Measurements from ENCODE around the gene SENP5. TPM values are rescaled to one million over a fixed set of nuclear protein-coding genes. Genes with fewer than 3 reads are reported as not detected.
"Not testable (repeated sequence)": the region's sequence is repeated elsewhere in the genome, so short reads cannot be mapped to it uniquely, and the experiment has no call there.

The SENP5 gene
- polyA plus RNA-seq, 1 donor = 24.0 TPM

DNA sequence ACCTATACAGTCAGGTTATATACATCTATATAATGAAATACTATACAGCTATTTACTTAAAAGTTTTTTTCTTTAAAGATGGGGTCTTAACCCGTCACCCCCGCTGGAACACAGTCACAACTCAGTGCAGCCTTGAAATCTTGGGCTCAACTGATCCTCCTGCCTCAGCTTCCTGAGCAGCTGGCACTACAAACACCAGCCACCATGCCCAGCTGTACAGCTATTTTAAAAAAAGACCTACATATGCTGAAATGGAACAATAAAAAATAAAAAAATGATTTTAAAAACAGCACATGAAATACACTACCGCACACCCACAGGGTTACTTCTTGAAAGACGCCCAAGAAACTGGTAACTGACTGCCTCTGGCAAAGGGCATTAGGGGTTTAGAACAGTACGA, 70.9 kb downstream of the SENP5 start:
- Histone ChIP-seq H3K27me3 (ENCODE audit: control insufficient read depth, insufficient read depth, low read length) (no peaks in the 10 kb centered on the region), H3K27ac (ENCODE audit: low read length) (no peak overlapping the region), H3K36me3 (ENCODE audit: control insufficient read depth, insufficient read depth, low read length) (peaks cover 48% of the 10 kb centered on the region), H3K9me3 (ENCODE audit: control insufficient read depth, low read depth, low read length) (no peaks in the 10 kb centered on the region), H3K4me3 (ENCODE audit: low read length) (no peak overlapping the region), H3K4me1 (ENCODE audit: control insufficient read depth, insufficient read depth, low read length) (peaks cover 17% of the 10 kb centered on the region)
- DNase-seq = no peak
- 100% methylated on average over 3 of the region's 5 CpGs for WGBS (ENCODE audit: insufficient coverage, low lambda C conversion rate)

- WGBS (ENCODE audit: insufficient coverage, low lambda C conversion rate) = no CpG with 5 or more reads among the region's 31 CpGs
- Histone ChIP-seq H3K36me3 (ENCODE audit: control insufficient read depth, insufficient read depth, low read length) (peaks cover 23% of the 10 kb centered on the region), H3K27ac (ENCODE audit: low read length) (peak overlapping the region; percentile 96), H3K4me1 (ENCODE audit: control insufficient read depth, insufficient read depth, low read length) (peaks cover 20% of the 10 kb centered on the region), H3K4me3 (ENCODE audit: low read length) (peak overlapping the region; percentile 84), H3K9me3 (ENCODE audit: control insufficient read depth, low read depth, low read length) (no peaks in the 10 kb centered on the region), H3K27me3 (ENCODE audit: control insufficient read depth, insufficient read depth, low read length) (no peaks in the 10 kb centered on the region)
- no peak for DNase-seq
Measured at GRCh38 chr3:196941729-196942225, 74.1 kb downstream of the SENP5 start.

DNA sequence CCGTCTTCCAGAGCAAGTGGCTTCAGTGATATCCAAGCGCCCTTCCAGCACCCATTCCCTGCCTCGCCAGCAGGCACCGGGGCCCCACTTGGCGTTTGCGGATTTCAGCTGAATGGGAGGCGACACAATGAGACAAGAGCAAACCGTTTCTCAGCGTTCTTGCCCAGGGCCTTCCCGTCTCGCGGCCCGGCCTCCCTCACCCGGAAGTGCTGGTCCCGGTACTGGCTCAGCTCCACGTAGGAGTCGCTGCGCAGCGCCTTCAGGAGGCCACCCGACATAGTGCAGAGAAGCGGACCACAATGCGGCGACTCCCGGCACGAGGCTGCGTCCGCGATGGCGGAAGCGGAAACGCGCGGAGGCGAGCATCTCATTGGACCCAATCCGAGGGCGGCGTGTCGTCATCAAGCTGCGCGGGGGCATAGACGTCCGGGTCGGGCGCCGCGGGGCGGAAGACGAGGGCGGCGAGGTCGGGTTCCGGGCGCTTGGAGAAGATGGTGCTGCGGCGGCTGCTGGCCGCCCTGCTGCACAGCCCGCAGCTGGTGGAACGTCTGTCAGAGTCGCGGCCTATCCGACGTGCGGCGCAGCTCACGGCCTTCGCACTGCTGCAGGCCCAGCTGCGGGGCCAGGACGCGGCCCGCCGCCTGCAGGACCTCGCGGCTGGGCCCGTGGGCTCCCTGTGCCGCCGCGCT, 74.7 kb downstream of the SENP5 start, which contains the start of gene NCBP2:
Gene NCBP2 (minus strand): TSS at position 303 of the 689 bp plus-strand sequence. CDS start 25 bp downstream, at position 278.
- no CpG with 5 or more reads among the region's 77 CpGs for WGBS (ENCODE audit: insufficient coverage, low lambda C conversion rate)
- Histone ChIP-seq H3K27me3 (ENCODE audit: control insufficient read depth, insufficient read depth, low read length) (no peaks in the 10 kb centered on the region), H3K27ac (ENCODE audit: low read length) (peak within 1 kb of the TSS; percentile 96), H3K4me3 (ENCODE audit: low read length) (peak within 1 kb of the TSS; percentile 84), H3K36me3 (ENCODE audit: control insufficient read depth, insufficient read depth, low read length) (peaks cover 23% of the 10 kb centered on the region), H3K9me3 (ENCODE audit: control insufficient read depth, low read depth, low read length) (no peaks in the 10 kb centered on the region), H3K4me1 (ENCODE audit: control insufficient read depth, insufficient read depth, low read length) (peaks cover 20% of the 10 kb centered on the region)
- DNase-seq = peak; percentile 98 to 99

- no peaks in the 10 kb centered on the region for H3K9me3 ChIP-seq (ENCODE audit: control insufficient read depth, low read depth, low read length)
- H3K4me3 ChIP-seq (ENCODE audit: low read length) = peak overlapping the region; percentile 84
- H3K36me3 ChIP-seq (ENCODE audit: control insufficient read depth, insufficient read depth, low read length) = peaks cover 18% of the 10 kb centered on the region
- DNase-seq = no peak
- WGBS (ENCODE audit: insufficient coverage, low lambda C conversion rate) = no CpG with 5 or more reads among the region's 25 CpGs
- H3K27ac ChIP-seq (ENCODE audit: low read length) = peak overlapping the region; percentile 96
- H3K27me3 ChIP-seq (ENCODE audit: control insufficient read depth, insufficient read depth, low read length) = no peaks in the 10 kb centered on the region
- peaks cover 20% of the 10 kb centered on the region for H3K4me1 ChIP-seq (ENCODE audit: control insufficient read depth, insufficient read depth, low read length)
Measured at GRCh38 chr3:196942915-196943277, 75.2 kb downstream of the SENP5 start.

GRCh38 chr3:196944037-196944790, 76.5 kb downstream of the SENP5 start:
- H3K36me3 ChIP-seq (ENCODE audit: control insufficient read depth, insufficient read depth, low read length); H3K9me3 ChIP-seq (ENCODE audit: control insufficient read depth, low read depth, low read length); H3K27me3 ChIP-seq (ENCODE audit: control insufficient read depth, insufficient read depth, low read length): not testable (repeated sequence)
- peak in 1 of 2 donors; percentile 48 for DNase-seq
- H3K4me1 ChIP-seq (ENCODE audit: control insufficient read depth, insufficient read depth, low read length) = peaks cover 20% of the 10 kb centered on the region
- H3K27ac ChIP-seq (ENCODE audit: low read length) = peak overlapping the region; percentile 96
- H3K4me3 ChIP-seq (ENCODE audit: low read length) = peak overlapping the region; percentile 84
- 25% methylated on average over 4 of the region's 14 CpGs for WGBS (ENCODE audit: insufficient coverage, low lambda C conversion rate)

DNA sequence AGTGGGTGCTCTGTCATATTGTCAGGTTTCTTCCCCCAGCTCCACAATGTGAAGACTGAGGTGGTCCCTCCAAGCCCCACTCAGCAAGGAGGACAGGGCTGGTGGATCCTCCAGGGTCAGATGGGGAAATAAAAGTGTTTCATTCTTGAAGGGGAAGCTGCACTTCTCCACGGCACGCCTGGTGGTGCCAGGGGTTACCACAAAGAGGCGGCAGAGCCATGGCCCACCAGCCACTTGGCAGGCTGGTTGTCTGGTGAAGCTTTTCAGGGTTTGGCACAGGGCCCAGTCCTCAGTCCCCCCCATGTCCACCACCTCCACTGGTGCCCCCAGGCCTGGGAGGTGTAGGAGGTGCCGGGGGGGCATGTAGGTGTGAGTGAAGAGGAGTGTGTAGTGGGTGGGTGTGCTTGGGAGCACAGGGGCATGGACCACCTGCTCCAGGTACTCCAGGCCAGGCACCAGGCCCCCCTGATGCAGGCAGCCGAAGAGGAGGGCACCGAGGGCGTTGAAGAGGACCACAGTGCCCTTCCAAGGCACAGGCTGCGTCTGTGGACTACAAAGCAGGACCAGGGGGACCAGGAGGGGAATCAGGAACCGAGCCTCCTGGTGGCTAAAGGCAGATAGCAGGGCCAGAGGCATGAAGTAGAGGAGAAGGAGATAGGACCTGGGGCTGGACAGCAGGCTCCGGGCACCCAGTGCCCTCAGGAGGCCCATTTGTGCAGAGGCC, 79.6 kb downstream of the SENP5 start:
- WGBS (ENCODE audit: insufficient coverage, low lambda C conversion rate) = no CpG with 5 or more reads among the region's 10 CpGs

DNA sequence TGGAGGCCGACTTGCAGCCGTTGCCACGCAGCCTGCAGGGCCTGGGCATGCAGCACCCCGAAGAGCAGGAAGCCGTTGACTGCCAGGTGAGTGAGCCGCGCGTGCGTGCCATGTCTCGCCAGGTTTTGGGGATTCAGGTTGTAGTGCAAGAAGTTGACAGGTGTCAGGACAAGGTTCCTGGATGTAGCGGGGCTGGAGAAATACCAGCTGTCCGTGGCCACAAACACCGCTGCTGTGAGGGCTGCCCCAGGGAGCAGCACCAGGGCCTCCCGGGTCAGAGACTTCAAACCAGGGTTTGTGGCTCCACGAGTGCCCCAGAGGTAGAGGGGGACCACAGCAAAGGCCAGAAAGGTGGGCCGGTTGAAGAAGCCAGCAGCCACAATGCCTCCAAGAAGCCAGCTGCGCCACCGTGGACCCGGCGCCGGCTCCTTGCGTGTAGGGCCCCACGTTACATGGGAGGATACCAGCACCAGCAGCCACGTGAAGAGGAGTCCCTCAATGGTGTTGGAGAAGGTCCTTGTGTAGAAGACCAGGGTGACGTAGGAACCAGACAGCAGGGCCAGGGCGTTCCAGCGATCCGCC, 80.2 kb downstream of the SENP5 start:
- DNase-seq = no peak
- WGBS (ENCODE audit: insufficient coverage, low lambda C conversion rate) = no CpG with 5 or more reads among the region's 28 CpGs
- no peaks in the 10 kb centered on the region for H3K27me3 ChIP-seq (ENCODE audit: control insufficient read depth, insufficient read depth, low read length)
- H3K4me1 ChIP-seq (ENCODE audit: control insufficient read depth, insufficient read depth, low read length) = peaks cover 6% of the 10 kb centered on the region
- H3K4me3 ChIP-seq (ENCODE audit: low read length) = no peak overlapping the region
- peaks cover 4% of the 10 kb centered on the region for H3K9me3 ChIP-seq (ENCODE audit: control insufficient read depth, low read depth, low read length)
- peaks cover 20% of the 10 kb centered on the region for H3K36me3 ChIP-seq (ENCODE audit: control insufficient read depth, insufficient read depth, low read length)
- H3K27ac ChIP-seq (ENCODE audit: low read length) = no peak overlapping the region

More for the DNA sequence above, 79.6 kb downstream of the SENP5 start:
- Histone ChIP-seq H3K9me3 (ENCODE audit: control insufficient read depth, low read depth, low read length) (peaks cover 4% of the 10 kb centered on the region), H3K36me3 (ENCODE audit: control insufficient read depth, insufficient read depth, low read length) (peaks cover 20% of the 10 kb centered on the region), H3K27me3 (ENCODE audit: control insufficient read depth, insufficient read depth, low read length) (no peaks in the 10 kb centered on the region), H3K27ac (ENCODE audit: low read length) (no peak overlapping the region), H3K4me3 (ENCODE audit: low read length) (no peak overlapping the region), H3K4me1 (ENCODE audit: control insufficient read depth, insufficient read depth, low read length) (peaks cover 6% of the 10 kb centered on the region)
- DNase-seq = no peak

- WGBS (ENCODE audit: insufficient coverage, low lambda C conversion rate) = no CpG with 5 or more reads among the region's 22 CpGs
- Histone ChIP-seq H3K36me3 (ENCODE audit: control insufficient read depth, insufficient read depth, low read length) (peaks cover 20% of the 10 kb centered on the region), H3K4me3 (ENCODE audit: low read length) (no peak overlapping the region), H3K4me1 (ENCODE audit: control insufficient read depth, insufficient read depth, low read length) (peaks cover 3% of the 10 kb centered on the region), H3K27ac (ENCODE audit: low read length) (no peak overlapping the region), H3K9me3 (ENCODE audit: control insufficient read depth, low read depth, low read length) (peaks cover 4% of the 10 kb centered on the region), H3K27me3 (ENCODE audit: control insufficient read depth, insufficient read depth, low read length) (no peaks in the 10 kb centered on the region)
- peak in 1 of 2 donors; percentile 38 for DNase-seq
Measured at GRCh38 chr3:196948442-196949284, 80.9 kb downstream of the SENP5 start.

GRCh38 chr3:196949285-196949619, 81.5 kb downstream of the SENP5 start:
- Histone ChIP-seq H3K9me3 (ENCODE audit: control insufficient read depth, low read depth, low read length) (peaks cover 4% of the 10 kb centered on the region), H3K4me1 (ENCODE audit: control insufficient read depth, insufficient read depth, low read length) (no peaks in the 10 kb centered on the region), H3K36me3 (ENCODE audit: control insufficient read depth, insufficient read depth, low read length) (peaks cover 20% of the 10 kb centered on the region), H3K4me3 (ENCODE audit: low read length) (no peak overlapping the region), H3K27ac (ENCODE audit: low read length) (no peak overlapping the region), H3K27me3 (ENCODE audit: control insufficient read depth, insufficient read depth, low read length) (no peaks in the 10 kb centered on the region)
- WGBS (ENCODE audit: insufficient coverage, low lambda C conversion rate) = no CpG with 5 or more reads among the region's 6 CpGs
- DNase-seq = no peak
